Activated CD8-positive, alpha-beta T cell treated with anti-CD3 and anti-CD28 coated beads, Interleukin-2, amount 10 ng/mL, durations not matched to agents 7 days and 5 days (primary cell): ENCODE measurements around the gene TGFB2. TPM values are rescaled to one million over a fixed set of nuclear protein-coding genes. Genes with fewer than 3 reads are reported as not detected.

Source experiments
- ATAC-seq: fragments of 150-1000 bp; cut with Tn5 transposase; one replicate; pipeline ENCODE4 v1.10.0; 2021; ENCODE audit warnings: moderate library complexity
- CTCF ChIA-PET: fragments of 350-600 bp; sonication (Branson Sonifier 250); formaldehyde crosslinking; loops from one replicate; lab custom pipeline; 2021; ENCODE audit warnings: antibody characterized with exemption; lab: Charles Lee
- POLR2A ChIA-PET: fragments of 350-600 bp; sonication (Branson Sonifier 250); formaldehyde crosslinking; loops from one replicate; lab custom pipeline; 2021; ENCODE audit warnings: antibody characterized with exemption; lab: Charles Lee
- DNase-seq: peaks from one replicate; pipeline ENCODE4 v3.0.0-alpha.2; 2020
- H3K27ac Mint-ChIP-seq: one replicate; pipeline ENCODE4 v1.8.0; 2021; ENCODE audit warnings: mild to moderate bottlenecking, mixed read lengths
- H3K27me3 Mint-ChIP-seq: one replicate; pipeline ENCODE4 v1.8.0; 2021; ENCODE audit warnings: low read depth, mixed read lengths
- H3K36me3 Mint-ChIP-seq: one replicate; pipeline ENCODE4 v1.8.0; 2021; ENCODE audit warnings: low read depth, mixed read lengths
- H3K4me1 Mint-ChIP-seq: one replicate; pipeline ENCODE4 v1.8.0; 2021; ENCODE audit warnings: low read depth, mixed read lengths
- H3K4me3 Mint-ChIP-seq: one replicate; pipeline ENCODE4 v1.8.0; 2021; ENCODE audit warnings: mild to moderate bottlenecking, mixed read lengths
- H3K9me3 Mint-ChIP-seq: one replicate; pipeline ENCODE4 v1.8.0; 2022; ENCODE audit warnings: mixed read lengths; ENCODE audit not compliant: insufficient read depth
- total RNA-seq, 2 experiments: library from RNA; stranded (reverse); gene quantifications; one replicate each; pipeline ENCODE4 v1.2.3, GENCODE V29; 2021

The TGFB2 gene
- total RNA-seq, 2 experiments from 2014 or later = not detected

- no peak overlapping the region for H3K27ac Mint-ChIP-seq
- H3K27me3 Mint-ChIP-seq = no peaks in the 10 kb centered on the region
- ChIA-PET CTCF (no interaction called here), POLR2A (no interaction called here)
- H3K36me3 Mint-ChIP-seq = no peaks in the 10 kb centered on the region
- DNase-seq = no peak
- no peaks in the 10 kb centered on the region for H3K4me1 Mint-ChIP-seq
- H3K9me3 Mint-ChIP-seq = no peaks in the 10 kb centered on the region
- no peak overlapping the region for H3K4me3 Mint-ChIP-seq
- no peak for ATAC-seq
Observed at GRCh38 chr1:218436997-218437396, 91.9 kb downstream of the TGFB2 start.

GRCh38 chr1:218439541-218440295, 94.6 kb downstream of the TGFB2 start:
- no peak overlapping the region for H3K4me3 Mint-ChIP-seq
- no peaks in the 10 kb centered on the region for H3K27me3 Mint-ChIP-seq
- ATAC-seq (no peak), DNase-seq (no peak)
- H3K27ac Mint-ChIP-seq = no peak overlapping the region
- H3K9me3 Mint-ChIP-seq = no peaks in the 10 kb centered on the region
- ChIA-PET POLR2A (no interaction called here), CTCF (no interaction called here)
- H3K4me1 Mint-ChIP-seq = no peaks in the 10 kb centered on the region
- no peaks in the 10 kb centered on the region for H3K36me3 Mint-ChIP-seq

GRCh38 chr1:218443255-218443654, 98.1 kb downstream of the TGFB2 start:
- Mint-ChIP-seq H3K27me3 (no peaks in the 10 kb centered on the region), H3K9me3 (no peaks in the 10 kb centered on the region), H3K4me3 (no peak overlapping the region), H3K36me3 (no peaks in the 10 kb centered on the region), H3K4me1 (no peaks in the 10 kb centered on the region), H3K27ac (no peak overlapping the region)
- DNase-seq (no peak), ATAC-seq (no peak)
- ChIA-PET CTCF (no interaction called here), POLR2A (no interaction called here)

- ChIA-PET POLR2A (no interaction called here), CTCF (no interaction called here)
- Mint-ChIP-seq H3K27ac (no peak overlapping the region), H3K36me3 (no peaks in the 10 kb centered on the region), H3K9me3 (no peaks in the 10 kb centered on the region), H3K4me3 (no peak overlapping the region), H3K27me3 (no peaks in the 10 kb centered on the region), H3K4me1 (no peaks in the 10 kb centered on the region)
- no peak for ATAC-seq
- no peak for DNase-seq
Observed at GRCh38 chr1:218444173-218444572, 99.0 kb downstream of the TGFB2 start.

GRCh38 chr1:218444588-218444987, 99.5 kb downstream of the TGFB2 start:
- ChIA-PET CTCF (no interaction called here), POLR2A (no interaction called here)
- ATAC-seq = no peak
- no peak for DNase-seq
- H3K9me3 Mint-ChIP-seq = no peaks in the 10 kb centered on the region
- H3K27ac Mint-ChIP-seq = no peak overlapping the region
- no peaks in the 10 kb centered on the region for H3K4me1 Mint-ChIP-seq
- no peaks in the 10 kb centered on the region for H3K27me3 Mint-ChIP-seq
- no peak overlapping the region for H3K4me3 Mint-ChIP-seq
- no peaks in the 10 kb centered on the region for H3K36me3 Mint-ChIP-seq

- H3K27me3 Mint-ChIP-seq = no peaks in the 10 kb centered on the region
- no peaks in the 10 kb centered on the region for H3K4me1 Mint-ChIP-seq
- ATAC-seq = no peak
- ChIA-PET POLR2A (no interaction called here), CTCF (no interaction called here)
- no peaks in the 10 kb centered on the region for H3K9me3 Mint-ChIP-seq
- H3K27ac Mint-ChIP-seq = no peak overlapping the region
- H3K36me3 Mint-ChIP-seq = no peaks in the 10 kb centered on the region
- DNase-seq = no peak
- no peak overlapping the region for H3K4me3 Mint-ChIP-seq
Observed at GRCh38 chr1:218447010-218447689, 102.0 kb downstream of the TGFB2 start.

GRCh38 chr1:218451415-218451814, 106.3 kb downstream of the TGFB2 start:
- Mint-ChIP-seq H3K4me1 (no peaks in the 10 kb centered on the region), H3K4me3 (no peak overlapping the region), H3K27ac (no peak overlapping the region), H3K36me3 (no peaks in the 10 kb centered on the region), H3K9me3 (no peaks in the 10 kb centered on the region), H3K27me3 (no peaks in the 10 kb centered on the region)
- no peak for ATAC-seq
- DNase-seq = no peak
- CTCF ChIA-PET = no interaction called here
- POLR2A ChIA-PET = no interaction called here

- no peaks in the 10 kb centered on the region for H3K9me3 Mint-ChIP-seq
- H3K27ac Mint-ChIP-seq = no peak overlapping the region
- no peaks in the 10 kb centered on the region for H3K36me3 Mint-ChIP-seq
- ATAC-seq = no peak
- no peak overlapping the region for H3K4me3 Mint-ChIP-seq
- no peaks in the 10 kb centered on the region for H3K4me1 Mint-ChIP-seq
- H3K27me3 Mint-ChIP-seq = no peaks in the 10 kb centered on the region
- DNase-seq = no peak
- POLR2A ChIA-PET = no interaction called here
- CTCF ChIA-PET = no interaction called here
Observed at GRCh38 chr1:218454700-218455282, 109.7 kb downstream of the TGFB2 start.

- CTCF ChIA-PET = no interaction called here
- Mint-ChIP-seq H3K27me3 (no peaks in the 10 kb centered on the region), H3K4me1 (no peaks in the 10 kb centered on the region), H3K4me3 (no peak overlapping the region), H3K27ac (no peak overlapping the region), H3K36me3 (no peaks in the 10 kb centered on the region), H3K9me3 (no peaks in the 10 kb centered on the region)
- no peak for ATAC-seq
- POLR2A ChIA-PET = no interaction called here
- DNase-seq = no peak
Observed at GRCh38 chr1:218456444-218456843, 111.3 kb downstream of the TGFB2 start.

GRCh38 chr1:218459450-218459849, 114.3 kb downstream of the TGFB2 start:
- no peaks in the 10 kb centered on the region for H3K9me3 Mint-ChIP-seq
- DNase-seq = no peak
- no peak for ATAC-seq
- no peaks in the 10 kb centered on the region for H3K36me3 Mint-ChIP-seq
- no peaks in the 10 kb centered on the region for H3K27me3 Mint-ChIP-seq
- H3K27ac Mint-ChIP-seq = no peak overlapping the region
- CTCF ChIA-PET = no interaction called here
- POLR2A ChIA-PET = no interaction called here
- H3K4me1 Mint-ChIP-seq = no peaks in the 10 kb centered on the region
- H3K4me3 Mint-ChIP-seq = no peak overlapping the region

GRCh38 chr1:218459878-218460711, 115.0 kb downstream of the TGFB2 start:
- CTCF ChIA-PET = no interaction called here
- no peak overlapping the region for H3K27ac Mint-ChIP-seq
- no peak for ATAC-seq

GRCh38 chr1:218461351-218461750, 116.2 kb downstream of the TGFB2 start:
- ChIA-PET POLR2A (no interaction called here), CTCF (no interaction called here)
- Mint-ChIP-seq H3K4me3 (no peak overlapping the region), H3K27me3 (no peaks in the 10 kb centered on the region), H3K36me3 (no peaks in the 10 kb centered on the region), H3K9me3 (no peaks in the 10 kb centered on the region), H3K4me1 (no peaks in the 10 kb centered on the region), H3K27ac (no peak overlapping the region)
- ATAC-seq (no peak), DNase-seq (no peak)

More at GRCh38 chr1:218459878-218460711, 115.0 kb downstream of the TGFB2 start:
- no peaks in the 10 kb centered on the region for H3K27me3 Mint-ChIP-seq
- DNase-seq = no peak
- H3K9me3 Mint-ChIP-seq = no peaks in the 10 kb centered on the region
- H3K36me3 Mint-ChIP-seq = no peaks in the 10 kb centered on the region
- POLR2A ChIA-PET = no interaction called here
- no peaks in the 10 kb centered on the region for H3K4me1 Mint-ChIP-seq
- H3K4me3 Mint-ChIP-seq = no peak overlapping the region
